HG03135 (cell line): Measurements from ENCODE around the gene HOXB4.

Experiments
- ATAC-seq: cut with Tn5 transposase; IDR thresholded peaks from one replicate; pipeline ENCODE4 v1.9.1; 2021; ENCODE audit warnings: mild to moderate bottlenecking, moderate library complexity; ENCODE audit not compliant: unreplicated experiment

HOXB4 gene

DNA sequence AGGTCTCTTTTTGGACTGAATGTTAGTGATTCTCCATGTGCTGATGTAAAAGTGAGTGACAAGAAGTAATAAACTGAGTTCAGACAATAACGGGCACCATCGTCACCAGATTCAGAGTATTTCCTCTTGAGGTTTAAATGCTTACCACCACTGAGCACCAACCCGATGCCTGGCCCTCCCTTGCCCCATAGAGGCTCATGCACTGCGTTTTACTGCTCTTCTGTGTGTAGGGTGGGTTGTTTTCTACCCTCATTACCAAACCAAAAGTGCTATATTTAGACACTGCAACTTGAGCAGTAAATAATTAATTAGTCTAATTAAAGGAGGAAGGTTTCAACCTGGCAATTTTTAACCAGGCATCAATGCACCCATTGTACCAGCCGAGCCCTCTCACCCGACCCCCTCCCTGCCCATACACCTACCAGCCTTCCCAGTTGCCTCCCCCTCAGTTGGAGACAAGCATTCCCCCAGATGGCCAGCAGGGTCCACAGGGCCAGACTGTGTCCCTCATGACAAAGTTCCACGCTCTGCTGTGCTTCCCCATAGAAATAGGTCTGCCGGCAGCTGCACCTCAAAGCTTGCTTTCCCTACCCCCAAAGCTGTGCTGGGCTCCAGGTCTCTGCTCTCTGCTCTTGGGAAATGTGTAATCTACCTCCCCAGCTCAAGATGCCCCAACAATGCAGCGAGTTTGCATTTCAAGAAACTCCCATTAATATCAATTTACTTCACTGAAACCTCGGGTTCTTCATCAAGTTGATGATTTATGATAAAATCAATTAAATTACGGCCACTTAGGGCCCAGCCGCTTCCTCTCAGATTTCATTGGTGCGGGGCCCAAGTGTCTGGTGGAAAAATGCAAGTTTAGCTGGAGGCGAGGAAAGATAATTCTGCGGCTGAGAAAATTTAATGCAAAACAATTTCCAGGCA is 16.0 kb downstream of the HOXB4 start:
- ATAC-seq = no peak

- no peak for ATAC-seq
Observed at GRCh38 chr17:48559840-48560817, 18.0 kb downstream of the HOXB4 start.

GRCh38 chr17:48559122-48559839 is 18.9 kb downstream of the HOXB4 start:
- no peak for ATAC-seq

- no peak for ATAC-seq
Observed at GRCh38 chr17:48558831-48559121, 19.4 kb downstream of the HOXB4 start.

DNA sequence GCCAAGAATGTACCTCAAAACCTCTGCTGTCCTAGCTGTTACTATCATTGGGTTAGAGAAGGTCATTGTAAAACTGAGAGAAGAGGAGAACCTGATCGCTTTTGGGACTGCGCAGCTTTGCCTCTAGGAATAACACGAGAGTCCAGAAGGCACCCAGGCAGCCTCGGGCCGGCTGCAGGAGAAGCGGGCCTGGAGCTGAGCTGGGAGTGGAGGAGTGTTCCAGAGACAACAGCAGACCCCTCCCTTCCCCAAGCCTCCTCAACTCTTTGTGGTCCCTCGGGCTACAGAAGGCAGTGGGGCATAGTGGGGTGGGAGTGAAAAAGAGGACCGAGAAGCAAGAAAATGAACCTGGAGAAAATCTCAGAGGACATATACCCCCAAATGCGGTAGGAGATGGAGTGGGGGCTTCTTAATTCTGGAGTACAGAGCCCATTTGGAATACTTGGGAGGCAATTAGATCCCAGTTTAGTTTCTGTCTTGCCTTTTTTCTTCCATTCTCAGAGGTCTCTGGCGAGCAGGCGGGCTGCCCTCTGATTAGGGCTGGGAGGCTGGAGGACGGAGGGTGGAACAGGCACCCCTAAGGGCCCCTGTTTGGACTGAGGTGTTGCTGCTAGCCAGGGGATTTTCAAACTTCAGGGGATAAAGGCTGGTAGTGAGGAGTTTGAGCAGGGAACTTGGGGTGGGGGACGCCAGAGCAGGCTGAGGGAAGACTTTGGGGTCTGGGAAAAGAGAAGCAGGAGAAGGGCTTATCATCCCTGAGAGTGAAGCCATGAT is 19.9 kb downstream of the HOXB4 start:
- ATAC-seq = no peak

DNA sequence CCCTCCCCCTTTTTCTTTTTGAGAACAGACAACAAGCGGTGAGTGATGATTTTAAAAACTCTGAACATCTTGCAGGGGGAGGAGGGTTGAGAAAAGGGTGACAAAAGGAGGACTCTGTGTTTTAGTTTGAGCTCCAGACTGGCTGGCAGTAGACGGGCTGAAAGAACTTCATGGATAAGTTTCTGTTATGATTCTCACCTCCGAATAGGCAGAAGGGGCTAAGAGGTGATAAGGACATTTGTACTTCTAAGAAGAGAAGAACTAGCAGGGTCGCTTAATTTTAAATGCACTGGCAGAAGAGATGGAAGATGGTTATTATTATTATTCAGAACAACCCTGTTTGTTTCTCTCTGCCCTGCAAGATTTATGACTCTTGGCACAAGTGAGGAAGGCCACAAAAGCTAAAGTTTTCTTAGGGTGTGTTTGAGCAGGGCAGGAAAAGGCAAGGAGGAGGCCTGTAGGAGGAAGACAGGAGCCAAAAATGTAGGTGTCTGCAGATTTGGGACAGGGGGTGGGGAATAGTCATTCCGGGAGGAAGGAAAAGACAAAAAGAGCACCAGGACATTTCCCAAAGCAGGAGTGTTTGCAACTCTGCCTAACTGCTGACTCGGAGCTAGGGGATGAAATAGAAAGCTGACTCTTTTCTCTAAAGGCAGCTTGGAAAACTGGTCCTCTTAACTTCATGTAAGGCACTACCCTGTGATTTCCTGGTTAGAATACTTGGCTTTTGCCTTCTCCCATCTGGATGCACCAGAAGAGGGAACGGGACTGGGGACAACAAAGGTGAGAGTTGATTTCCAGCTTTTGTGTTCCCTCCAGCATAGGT is 21.4 kb downstream of the HOXB4 start:
- no peak for ATAC-seq

DNA sequence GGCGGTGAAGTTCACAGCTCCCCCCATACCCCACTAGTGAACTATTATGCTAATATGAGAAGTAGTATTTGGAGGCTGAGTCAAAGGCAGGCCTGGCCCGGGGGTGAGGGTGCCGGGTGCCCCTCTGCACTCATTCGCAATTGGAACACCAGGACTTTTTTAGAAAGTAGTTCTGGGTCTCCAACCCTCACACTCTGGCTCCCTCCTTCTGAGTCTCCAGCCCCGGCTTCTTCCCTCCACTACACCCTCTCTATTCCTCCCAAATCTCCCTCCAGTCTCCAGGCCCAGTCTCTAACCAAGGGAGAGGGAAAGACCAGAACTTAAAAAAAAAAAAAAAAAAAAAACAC is 21.9 kb downstream of the HOXB4 start:
- no peak for ATAC-seq

DNA sequence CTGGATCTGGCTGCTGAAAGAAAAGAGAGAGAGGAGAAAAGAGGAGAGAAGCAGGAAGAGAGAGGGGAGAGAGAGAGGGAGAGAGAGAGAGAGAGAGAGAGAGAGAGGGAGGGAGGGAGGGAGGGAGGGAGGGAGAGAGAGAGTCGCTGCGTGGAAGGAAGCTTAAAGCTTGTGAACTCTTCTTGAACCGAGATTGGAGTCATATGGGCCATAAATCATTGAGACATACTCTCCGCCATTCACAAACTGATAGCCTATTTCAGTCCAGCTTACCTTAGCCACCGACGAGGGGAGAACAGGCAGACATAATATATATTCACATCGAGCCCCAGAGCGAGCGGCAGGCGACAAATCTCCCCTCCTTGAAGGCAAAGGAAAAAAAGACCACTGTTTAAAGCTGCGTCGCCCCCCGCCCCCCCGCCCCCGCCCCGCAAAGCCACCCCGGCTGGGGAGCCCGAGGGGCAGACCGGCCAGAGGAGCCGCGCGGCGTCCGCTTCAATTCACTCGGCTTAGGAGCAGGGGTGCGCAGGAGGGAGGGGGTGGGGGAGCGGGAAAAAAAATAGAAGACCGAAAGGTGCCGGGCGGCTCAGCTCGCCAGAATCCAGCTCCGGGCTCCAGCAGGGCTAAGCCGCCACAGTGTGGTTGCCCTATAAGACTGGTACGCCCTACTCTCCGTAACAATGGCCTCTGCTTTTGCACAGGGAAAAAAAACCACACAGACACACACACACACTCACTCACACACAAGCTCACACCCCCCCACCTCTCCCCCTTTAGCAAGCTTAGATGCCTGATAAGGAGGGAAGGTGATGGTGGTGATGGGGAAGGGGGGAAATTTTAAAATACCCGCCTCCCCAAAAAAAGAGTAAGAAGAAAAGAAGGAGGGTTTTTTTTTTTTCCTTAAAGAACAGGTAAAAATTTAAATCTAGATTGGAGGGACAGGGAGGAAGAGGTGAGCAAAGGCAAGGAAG is 22.6 kb downstream of the HOXB4 start:
- ATAC-seq = no peak

- ATAC-seq = no peak
Observed at GRCh38 chr17:48554412-48555257, 23.5 kb downstream of the HOXB4 start.

GRCh38 chr17:48553826-48554225 is 24.3 kb downstream of the HOXB4 start:
- no peak for ATAC-seq

- no peak for ATAC-seq
Observed at GRCh38 chr17:48553190-48553547, 25.0 kb downstream of the HOXB4 start.

DNA sequence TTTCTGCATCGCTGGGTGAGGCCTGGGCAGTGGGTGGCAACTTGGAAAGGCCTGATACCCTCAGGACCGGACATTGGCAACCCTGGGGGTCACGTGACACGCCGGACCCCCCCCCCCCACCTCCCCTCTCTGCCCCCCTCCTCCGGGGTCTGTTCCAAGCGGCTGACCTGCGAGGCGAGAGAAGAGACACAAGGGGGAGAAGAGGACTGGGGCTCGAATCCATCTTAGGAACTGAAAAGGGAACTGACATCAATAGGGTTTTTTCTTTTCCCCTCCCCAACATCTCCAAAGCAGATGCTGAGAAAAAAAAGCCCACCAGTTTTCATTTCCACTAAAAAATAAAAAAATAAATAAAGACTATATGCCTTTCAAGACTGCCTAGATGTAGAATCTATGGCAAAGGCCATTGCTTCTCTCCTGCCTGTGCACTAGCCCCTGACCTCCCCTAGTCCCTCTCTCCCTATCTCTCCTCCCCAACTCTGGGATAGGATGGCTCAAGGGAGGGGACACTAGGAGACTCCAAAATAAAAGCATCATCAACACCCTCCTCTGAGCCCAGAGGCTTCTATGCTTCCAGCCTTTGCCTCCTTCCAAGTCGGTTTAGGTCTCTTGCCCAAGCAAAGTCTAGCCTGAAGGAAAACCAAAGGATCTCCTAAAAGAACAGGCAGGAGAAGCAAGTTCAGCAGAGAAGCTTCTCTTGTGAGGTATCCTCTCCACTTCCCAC is 25.5 kb downstream of the HOXB4 start:
- no peak for ATAC-seq

GRCh38 chr17:48551596-48552465 is 26.3 kb downstream of the HOXB4 start:
- no peak for ATAC-seq

DNA sequence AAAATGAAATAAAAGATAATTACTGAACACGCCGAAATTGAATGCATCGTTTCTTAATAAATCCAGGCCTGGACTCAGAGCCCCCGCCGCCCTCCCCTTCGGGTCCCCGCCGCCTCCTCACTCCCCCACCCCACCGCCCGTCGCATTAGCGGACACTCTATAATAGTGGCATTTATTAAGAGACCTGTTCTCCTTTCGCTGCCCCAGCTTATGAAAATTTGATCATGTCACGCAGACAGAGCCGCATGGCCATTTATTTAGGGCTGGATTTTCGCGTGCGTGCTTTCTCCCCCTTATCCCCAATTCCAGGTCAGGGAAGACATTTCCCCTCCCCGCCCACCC is 27.0 kb downstream of the HOXB4 start:
- ATAC-seq = no peak

GRCh38 chr17:48550502-48551213 is 27.5 kb downstream of the HOXB4 start:
- no peak for ATAC-seq
